Right renal pelvis (tissue), 4 donors: ENCODE results near the gene FNDC11. TPM values are rescaled to one million over a fixed set of nuclear protein-coding genes. Genes with fewer than 3 reads are reported as not detected.
"Not testable (repeated sequence)": the region's sequence is repeated elsewhere in the genome, so short reads cannot be mapped to it uniquely, and the experiment has no call there.

Experiments used
- DNase-seq, 4 donors: peaks; one replicate each; pipeline ENCODE4 v3.0.0-alpha.2; 2013; ENCODE audit warnings: low read depth in 4 of 4, low spot score in 3 of 4, missing footprints in 1 of 4
- polyA plus RNA-seq, 4 donors: library from polyadenylated mRNA; unstranded; fragments of 120-200 nt; gene quantifications; one replicate each; pipeline ENCODE4 v1.2.1, GENCODE V29; 2013; ENCODE audit not compliant: insufficient read length in 4 of 4

FNDC11 gene, protein sequence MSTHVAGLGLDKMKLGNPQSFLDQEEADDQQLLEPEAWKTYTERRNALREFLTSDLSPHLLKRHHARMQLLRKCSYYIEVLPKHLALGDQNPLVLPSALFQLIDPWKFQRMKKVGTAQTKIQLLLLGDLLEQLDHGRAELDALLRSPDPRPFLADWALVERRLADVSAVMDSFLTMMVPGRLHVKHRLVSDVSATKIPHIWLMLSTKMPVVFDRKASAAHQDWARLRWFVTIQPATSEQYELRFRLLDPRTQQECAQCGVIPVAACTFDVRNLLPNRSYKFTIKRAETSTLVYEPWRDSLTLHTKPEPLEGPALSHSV
- polyA plus RNA-seq, result 1 to 10 TPM in 3 of 4 donors, under 1 TPM in 1; 0.90 to 2.1 (median 1.1) TPM

DNA sequence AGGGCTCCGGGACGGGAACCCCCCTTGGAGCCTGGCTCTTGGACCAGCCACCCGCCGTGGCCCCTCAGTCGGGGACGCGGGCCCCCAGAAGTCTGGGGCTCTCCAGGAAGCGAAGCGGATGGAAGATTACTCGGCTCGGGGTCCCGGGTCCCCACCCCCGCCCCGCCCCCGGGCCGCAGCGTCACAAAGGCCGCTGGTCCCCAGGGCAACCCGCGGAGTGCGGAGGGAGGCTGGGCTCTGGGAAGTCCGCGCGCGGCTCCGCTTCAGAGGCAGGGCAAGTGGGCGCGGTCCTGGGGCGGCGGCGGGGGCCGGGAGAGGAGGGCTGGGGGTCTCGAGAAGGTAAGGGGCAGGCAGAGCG, at the start of gene FNDC11:
TSS of gene FNDC11 (plus strand) at position 227 of the 358 bp plus-strand sequence. CDS start 1,505 bp downstream, outside the sequence.
- DNase-seq, result no peak

DNA sequence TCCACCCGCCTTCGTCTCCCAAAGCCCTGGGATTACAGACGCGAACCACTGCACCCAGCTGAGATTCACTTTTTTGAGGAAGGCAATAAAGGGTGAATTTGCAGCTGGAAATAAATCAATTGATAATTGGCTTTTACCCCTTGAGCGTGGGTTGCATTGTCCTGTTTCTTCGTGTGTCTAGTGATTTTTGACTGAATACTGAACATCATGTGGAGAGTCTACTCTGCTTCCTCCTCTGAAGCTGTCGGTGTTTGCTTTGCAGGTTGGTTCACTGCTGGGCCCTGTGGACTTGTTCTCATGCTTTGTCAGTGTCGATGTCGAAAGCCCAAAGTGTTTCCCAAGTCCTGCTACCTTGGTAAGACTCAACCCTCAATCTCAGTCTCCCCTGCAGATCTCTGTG, 49.3 kb upstream of the FNDC11 start:
- no peak for DNase-seq

- no peak for DNase-seq
Measured at GRCh38 chr20:63505281-63505680, 48.7 kb upstream of the FNDC11 start.

- DNase-seq, result no peak
Measured at GRCh38 chr20:63505723-63506122, 48.2 kb upstream of the FNDC11 start.

GRCh38 chr20:63507083-63507743, 46.7 kb upstream of the FNDC11 start:
- no peak for DNase-seq

- DNase-seq, result no peak
Measured at GRCh38 chr20:63508072-63508768, 45.7 kb upstream of the FNDC11 start.

DNA sequence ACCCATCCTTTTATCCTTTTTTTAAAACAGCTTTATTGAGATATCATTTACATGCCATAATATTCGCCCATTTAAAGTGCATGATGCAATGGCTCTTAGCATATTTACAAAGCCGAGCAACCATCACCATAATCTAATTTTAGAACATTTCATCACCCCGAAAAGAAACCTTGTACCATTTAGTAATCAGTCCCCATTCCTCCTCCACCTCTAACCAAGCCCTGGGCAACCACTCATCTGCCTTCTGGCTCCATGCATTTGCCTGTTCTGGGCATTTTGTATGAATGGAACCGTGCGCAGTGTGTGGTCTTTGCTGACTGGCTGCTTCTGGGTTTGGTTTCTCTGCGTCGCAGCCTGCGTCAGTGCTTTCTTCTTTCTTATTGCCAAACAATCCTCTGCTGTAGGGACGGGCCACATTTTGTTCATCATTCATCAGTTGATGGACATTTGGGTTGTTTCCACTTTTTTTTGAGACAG, 44.8 kb upstream of the FNDC11 start:
- DNase-seq, result no peak

DNA sequence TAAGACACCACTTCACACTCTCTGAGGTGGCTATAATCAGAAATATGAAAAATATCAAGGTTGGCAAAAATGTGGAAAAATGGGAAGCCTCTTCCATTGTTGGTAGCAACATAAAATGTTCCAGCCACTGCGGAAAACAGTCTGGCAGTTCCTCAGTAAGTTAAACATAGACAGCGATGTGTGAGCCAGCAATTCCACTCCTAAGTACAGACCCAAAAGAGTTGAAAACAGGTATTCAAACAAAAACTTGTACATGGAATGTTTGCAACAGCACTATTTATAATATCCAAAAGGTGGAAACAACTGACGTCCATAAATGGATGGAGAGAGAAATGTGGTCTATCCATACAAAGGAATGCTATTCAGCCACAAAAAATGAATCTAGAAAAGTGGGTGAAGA, 40.8 kb upstream of the FNDC11 start:
- DNase-seq, result no peak

DNA sequence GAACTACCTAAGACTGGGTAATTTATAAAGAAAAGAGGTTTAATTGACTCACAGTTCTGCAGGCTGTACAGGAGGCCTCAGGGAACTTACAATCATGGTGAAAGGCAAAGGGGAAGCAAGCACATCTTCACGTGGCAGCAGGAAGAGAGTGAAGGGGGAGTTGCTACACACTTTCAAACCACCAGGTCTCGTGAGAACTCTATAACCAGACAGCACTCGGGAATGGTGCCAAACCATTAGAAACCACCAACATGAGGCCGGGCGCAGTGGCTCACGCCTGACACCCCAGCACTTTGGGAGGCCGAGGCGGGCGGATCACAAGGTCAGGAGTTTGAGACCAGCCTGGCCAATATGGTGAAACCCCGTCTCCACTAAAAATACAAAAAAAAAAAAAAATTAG, 39.4 kb upstream of the FNDC11 start:
- not testable (repeated sequence) for DNase-seq

DNA sequence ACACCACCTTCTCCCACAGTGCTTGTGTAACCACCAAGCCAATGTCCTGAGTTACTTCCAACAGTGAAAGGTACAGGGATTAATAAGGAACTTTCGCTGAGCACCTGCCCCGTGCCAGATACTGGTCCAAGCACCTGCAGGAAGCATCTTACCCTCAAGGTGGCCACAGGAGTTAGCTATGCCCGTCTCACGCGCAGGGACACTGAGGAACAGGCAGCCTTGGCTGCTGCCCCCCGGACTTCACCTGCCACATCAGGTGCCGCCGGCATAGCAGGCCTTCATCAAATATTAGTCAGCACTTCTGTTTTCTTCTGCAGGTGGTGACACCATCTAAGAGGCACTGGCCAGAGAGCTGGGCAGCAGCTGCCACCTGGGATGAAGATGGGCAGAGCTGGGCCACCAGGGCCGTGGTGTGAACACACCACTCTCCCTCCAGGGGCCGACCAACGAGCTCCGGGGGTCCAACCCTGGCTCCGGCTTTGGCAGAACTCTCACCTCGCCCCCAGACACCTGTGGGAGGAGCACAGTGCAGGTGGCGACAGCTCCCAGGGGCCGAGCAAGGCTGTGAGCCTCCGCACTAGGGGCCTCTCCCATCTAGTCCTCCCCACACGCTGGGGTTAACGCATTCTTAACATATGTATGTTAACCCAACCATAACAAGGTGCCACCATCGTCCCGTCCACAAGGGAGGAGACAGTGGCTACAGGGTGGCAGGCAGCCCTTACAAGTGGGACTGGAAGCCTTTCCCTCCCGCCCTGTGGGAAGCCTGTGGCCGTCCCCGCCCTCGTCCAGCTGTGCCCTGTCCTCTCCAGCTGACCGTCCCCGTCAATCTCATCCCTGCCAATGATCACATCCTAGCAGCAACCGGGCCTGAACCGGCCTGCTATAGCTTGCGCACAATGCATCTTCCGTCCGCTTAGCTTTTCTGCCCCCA, 36.3 kb upstream of the FNDC11 start:
- no peak for DNase-seq

DNA sequence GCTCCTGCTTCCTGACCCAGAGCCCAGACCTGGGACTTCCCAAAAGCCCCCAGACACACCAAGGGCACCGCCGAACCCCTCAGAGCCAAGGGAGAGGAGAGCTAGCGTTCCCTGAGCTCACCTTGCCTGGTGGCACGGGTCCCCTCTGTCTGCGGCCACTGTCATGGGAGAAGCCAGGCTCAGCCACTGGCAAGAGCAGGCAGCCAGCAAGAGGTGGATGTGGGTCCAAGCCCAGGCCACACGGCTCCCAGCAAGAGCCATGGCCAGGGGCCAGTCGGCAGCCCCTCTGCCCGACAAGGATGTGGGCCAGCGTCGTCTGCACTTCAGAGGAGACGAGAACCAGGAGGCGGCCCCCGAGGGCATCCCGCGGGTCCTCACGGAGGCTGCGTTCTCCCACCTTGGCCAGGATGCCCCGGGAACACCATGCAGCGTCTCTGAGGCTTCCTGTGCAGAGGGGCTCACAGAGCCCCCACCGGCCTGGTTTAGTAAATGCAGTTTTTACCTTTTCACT, 35.6 kb upstream of the FNDC11 start:
- no peak for DNase-seq

GRCh38 chr20:63518946-63519667, 34.9 kb upstream of the FNDC11 start:
- no peak for DNase-seq

DNA sequence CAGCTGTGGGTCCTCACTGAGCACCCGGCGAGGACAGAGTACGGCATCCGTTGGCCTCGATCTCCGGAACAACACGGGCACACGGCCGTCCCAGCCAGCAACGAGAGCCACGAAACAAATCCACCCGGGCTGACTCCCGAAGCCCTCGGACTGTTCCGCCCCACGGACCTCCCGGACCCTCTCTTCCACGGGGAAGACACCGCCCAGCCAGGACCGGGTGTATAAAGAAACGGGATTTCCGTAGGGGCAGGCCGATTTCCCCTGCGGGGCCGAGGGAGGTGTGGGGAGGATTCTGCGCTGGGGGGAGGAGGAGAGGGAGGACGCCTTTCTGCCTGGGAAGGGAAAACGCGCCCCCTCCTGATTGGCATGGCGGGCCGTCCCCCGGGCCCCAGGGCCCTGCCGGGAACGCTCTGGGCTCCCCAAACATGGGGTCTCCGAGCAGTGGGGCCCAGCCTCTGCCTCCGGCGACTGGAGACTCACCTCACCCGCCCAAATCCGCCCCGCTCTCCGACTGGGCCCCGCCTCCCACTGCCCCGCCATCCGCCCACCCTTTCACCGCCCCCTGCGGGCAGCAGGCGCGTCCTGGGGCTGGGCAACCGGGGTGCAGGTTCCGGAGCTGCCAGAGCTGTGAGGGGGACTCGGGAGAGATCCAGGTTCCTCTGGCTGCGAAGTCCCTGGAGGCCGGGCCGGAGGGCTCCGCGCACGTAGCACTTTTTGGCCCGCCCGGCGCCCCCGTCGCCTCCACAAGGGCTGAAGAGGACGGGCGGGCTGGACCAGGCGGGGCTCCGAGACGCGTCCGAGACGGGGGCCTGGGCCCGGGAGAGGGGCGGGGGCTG, 34.1 kb upstream of the FNDC11 start:
- no peak for DNase-seq

- peak; percentile 74 to 79 (median 77) for DNase-seq
Measured at GRCh38 chr20:63520504-63520933, 33.4 kb upstream of the FNDC11 start, which contains the start of gene PPDPF. TSS of gene PPDPF (plus strand) at chr20:63520765. CDS start at chr20:63521309, 544 bp downstream.

- peak in 3 of 4 donors; percentile 51 to 73 (median 68) for DNase-seq
Measured at GRCh38 chr20:63520934-63521601, 32.9 kb upstream of the FNDC11 start.

DNA sequence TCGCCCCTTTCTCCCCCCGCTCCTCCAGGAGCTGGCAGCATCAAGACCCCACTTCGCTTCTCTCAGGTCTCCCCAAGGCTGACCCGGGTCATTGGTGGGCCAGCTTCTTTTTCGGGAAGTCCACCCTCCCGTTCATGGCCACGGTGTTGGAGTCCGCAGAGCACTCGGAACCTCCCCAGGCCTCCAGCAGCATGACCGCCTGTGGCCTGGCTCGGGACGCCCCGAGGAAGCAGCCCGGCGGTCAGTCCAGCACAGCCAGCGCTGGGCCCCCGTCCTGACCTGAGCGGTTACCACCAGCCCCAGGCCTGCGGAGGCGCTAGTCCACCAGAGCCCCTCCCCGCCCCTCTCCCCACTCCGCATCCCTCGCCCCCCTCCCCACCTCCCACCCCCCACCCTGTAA, 32.4 kb upstream of the FNDC11 start:
- no peak for DNase-seq

DNA sequence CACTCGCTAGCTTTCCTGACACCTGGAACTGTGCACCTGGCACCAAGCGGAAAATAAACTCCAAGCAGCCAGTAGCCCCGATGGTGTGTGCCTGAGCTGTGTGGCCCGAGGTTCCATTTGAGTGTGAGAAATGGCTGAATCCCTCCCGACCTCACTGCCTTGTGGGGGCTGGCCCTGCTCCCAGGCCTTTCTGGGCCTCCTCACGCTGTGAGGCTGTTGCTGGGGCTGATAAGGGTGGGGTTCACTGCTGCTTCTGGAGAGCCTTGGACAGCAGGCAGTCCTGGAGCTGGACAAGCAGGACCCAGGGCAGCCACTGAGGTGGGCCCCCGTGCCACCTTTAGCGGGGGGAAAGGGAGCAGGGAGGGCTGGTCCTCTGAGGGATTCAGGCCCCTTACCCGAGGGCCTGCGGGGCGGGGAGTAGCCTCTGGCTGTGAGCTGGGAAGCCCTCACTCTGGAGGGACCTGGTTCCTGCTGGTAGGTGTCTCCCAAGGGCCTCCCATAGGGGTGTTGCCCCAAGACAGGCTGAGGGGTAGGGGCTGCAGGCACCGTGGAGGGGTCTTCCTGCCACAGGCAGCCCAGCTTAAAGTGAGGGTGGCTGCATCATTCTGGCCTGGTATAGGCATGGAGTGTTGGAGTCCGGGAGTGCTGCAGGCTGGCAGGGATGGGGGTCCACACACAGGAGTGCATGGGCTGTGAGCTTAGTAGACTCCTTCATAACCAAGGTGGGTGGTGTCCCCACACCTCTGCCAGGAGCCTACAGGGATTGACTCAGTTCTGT, 31.7 kb upstream of the FNDC11 start:
- no peak for DNase-seq
